B cell (primary cell): ENCODE measurements around the gene NCBP2L. TPM values are rescaled to one million over a fixed set of nuclear protein-coding genes. Genes with fewer than 3 reads are reported as not detected.

Experiments
- ATAC-seq: fragments of 200-7000 bp; cut with Tn5 transposase; one replicate; pipeline ENCODE4 v1.10.0; 2021; ENCODE audit warnings: low read depth, mild to moderate bottlenecking, moderate number of reproducible peaks, moderate library complexity
- CTCF ChIA-PET: fragments of 350-600 bp; sonication (Branson Sonifier 250); formaldehyde crosslinking; loops from one replicate; lab custom pipeline; 2021; ENCODE audit warnings: antibody characterized with exemption, inconsistent platforms; lab: Charles Lee
- POLR2A ChIA-PET: fragments of 350-600 bp; sonication (Branson Sonifier 250); formaldehyde crosslinking; loops from one replicate; lab custom pipeline; 2021; ENCODE audit warnings: antibody characterized with exemption; lab: Charles Lee
- DNase-seq: peaks from one replicate; pipeline ENCODE4 v3.0.0; 2013
- H2AFZ ChIP-seq: 2 replicates; pipeline ENCODE4 v1.6.1; 2012; ENCODE audit warnings: mild to moderate bottlenecking, low read depth, low read length; ENCODE audit not compliant: insufficient read depth, poor library complexity, severe bottlenecking
- H3K27ac ChIP-seq, 2 donors: 1 replicate in 1 of 2; 2 replicates in 1 of 2; pipeline ENCODE4 v1.5.1; 2012 to 2013; ENCODE audit warnings: low read length in 2 of 2, mild to moderate bottlenecking in 2 of 2, moderate library complexity in 1 of 2
- H3K27me3 ChIP-seq, 4 experiments: fragments of 200-600 bp in 1 of 4; sonication (generic) in 1 of 4; replicated peaks in 1 of 4; 1 replicate in 2 of 4; 2 replicates in 2 of 4; pipeline versions ENCODE4 v1.6.1 to v1.7.0; 2013 to 2016; ENCODE audit warnings: low read length in 3 of 4, mild to moderate bottlenecking in 2 of 4, mixed read lengths in 1 of 4, moderate library complexity in 1 of 4; ENCODE audit not compliant: insufficient read depth in 4 of 4, control insufficient read depth in 3 of 4; ENCODE audit errors: control extremely low read depth in 1 of 4
- H3K36me3 ChIP-seq, 2 experiments: replicated peaks in 1 of 2; 1 replicate in 1 of 2; 2 replicates in 1 of 2; pipeline versions ENCODE4 v1.6.1 to v1.7.1; 2013; ENCODE audit warnings: low read length in 1 of 2; ENCODE audit not compliant: insufficient read depth in 2 of 2, control insufficient read depth in 1 of 2; ENCODE audit errors: control extremely low read depth in 1 of 2, extremely low read depth in 1 of 2
- H3K4me1 ChIP-seq, 2 donors: fragments of 200-600 bp in 1 of 2; sonication (generic) in 1 of 2; 1 replicate in 1 of 2; 2 replicates in 1 of 2; pipeline versions ENCODE4 v1.5.1 to v1.6.1; 2013 to 2017; ENCODE audit warnings: low read length in 2 of 2; ENCODE audit not compliant: control insufficient read depth in 2 of 2, insufficient read depth in 2 of 2
- H3K4me2 ChIP-seq: replicated peaks from 2 replicates; pipeline ENCODE3; 2012; ENCODE audit warnings: mild to moderate bottlenecking, low read depth, low read length; ENCODE audit not compliant: poor library complexity, severe bottlenecking
- H3K4me3 ChIP-seq, 5 experiments: fragments of 200-600 bp in 1 of 5; sonication (generic) in 1 of 5; 1 replicate in 3 of 5; 2 replicates in 2 of 5; pipeline versions ENCODE4 v1.5.1 to v1.7.0; 2011 to 2016; ENCODE audit warnings: low read length in 4 of 5, mild to moderate bottlenecking in 4 of 5, low read depth in 2 of 5, control low read depth in 1 of 5, moderate library complexity in 1 of 5; ENCODE audit not compliant: insufficient read depth in 1 of 5; ENCODE audit errors: control extremely low read depth in 1 of 5, extremely low read depth in 1 of 5
- H3K79me2 ChIP-seq: fragments of 200-600 bp; sonication (generic); one replicate; pipeline ENCODE4 v1.6.0; 2016; ENCODE audit warnings: low read length; ENCODE audit not compliant: control insufficient read depth, insufficient read depth
- H3K9ac ChIP-seq: fragments of 200-600 bp; sonication (generic); 2 replicates; pipeline ENCODE4 v1.6.1; 2017; ENCODE audit warnings: mild to moderate bottlenecking, low read length, moderate library complexity
- H3K9me3 ChIP-seq, 3 donors: one replicate each; pipeline versions ENCODE4 v1.6.1 to v1.7.1; 2013; ENCODE audit warnings: low read length in 2 of 3; ENCODE audit not compliant: control insufficient read depth in 2 of 3, insufficient read depth in 1 of 3; ENCODE audit errors: control extremely low read depth in 1 of 3
- H4K20me1 ChIP-seq: 2 replicates; pipeline ENCODE4 v1.6.0; 2012; ENCODE audit warnings: mild to moderate bottlenecking, low read length; ENCODE audit not compliant: insufficient read depth, control insufficient read depth, poor library complexity, severe bottlenecking
- H3K27ac Mint-ChIP-seq: one replicate; pipeline ENCODE4 v1.8.0; 2021; ENCODE audit warnings: mixed read lengths
- H3K27me3 Mint-ChIP-seq: one replicate; pipeline ENCODE4 v1.8.0; 2021; ENCODE audit warnings: mixed read lengths
- H3K4me1 Mint-ChIP-seq: one replicate; pipeline ENCODE4 v1.8.0; 2021; ENCODE audit warnings: mixed read lengths
- H3K4me3 Mint-ChIP-seq: one replicate; pipeline ENCODE4 v1.8.0; 2021; ENCODE audit warnings: mixed read lengths
- H3K9me3 Mint-ChIP-seq: one replicate; pipeline ENCODE4 v1.8.0; 2022; ENCODE audit warnings: mixed read lengths; ENCODE audit not compliant: insufficient read depth
- EZH2 ChIP-seq: IDR thresholded peaks from 2 replicates; pipeline ENCODE4 v1.6.1; 2012; ENCODE audit warnings: borderline replicate concordance, low read depth, mild to moderate bottlenecking, moderate library complexity, low read length; ENCODE audit not compliant: insufficient read depth, poor library complexity, severe bottlenecking
- WGBS: methylation state at CpG from one replicate; pipeline ENCODE4 v1.1.5; 2013; ENCODE audit warnings: missing lambda C conversion rate; ENCODE audit not compliant: insufficient coverage; 5-methylcytosine and 5-hydroxymethylcytosine counted together
- intact Hi-C: fragments of 100-400 bp; cut with micrococcal nuclease; formaldehyde crosslinking; loops from one replicate; pipeline ENCODE4 v1.10.0; 2022
- polyA plus RNA-seq: library from polyadenylated mRNA; depleted of rRNA; stranded (reverse); fragments of >200 nt; gene quantifications from 2 replicates; pipeline ENCODE4 v1.2.3, GENCODE V29; 2012
- total RNA-seq, 2 donors: library from RNA; stranded (reverse); fragments of 120-200 nt in 1 of 2; gene quantifications; 1 replicate in 1 of 2; 2 replicates in 1 of 2; pipeline versions ENCODE4 v1.2.3 to v1.2.4, GENCODE V29; 2013 to 2022
- TF ChIP-seq, protein P1 (sequence below): fragments of 200-600 bp; IDR thresholded peaks from one replicate; pipeline ENCODE4 v1.8.0; 2022; ENCODE audit warnings: antibody characterized with exemption, mild to moderate bottlenecking

Gene NCBP2L
- total and polyA plus RNA-seq, 2 donors (not counting 1 experiment from before 2014, with no cell fraction given): not detected

GRCh38 chrX:107744868-107745267, 32.7 kb upstream of the NCBP2L start:
- no peak overlapping the region for H3K9ac ChIP-seq
- H3K27me3 Mint-ChIP-seq: no peaks in the 10 kb centered on the region
- H4K20me1 ChIP-seq: no peaks in the 10 kb centered on the region
- DNase-seq (no peak), ATAC-seq (no peak)
- WGBS: no CpG with 5 or more reads among the region's 2 CpGs
- ChIA-PET POLR2A (no interaction called here), CTCF (interaction anchor here (0.7 to 1.7 kb wide), 3 partner anchors 8 to 90 kb away, joined by 3 to 4 read pairs (median 3); no protein-coding TSS in a partner anchor)
- TF ChIP-seq, protein P1, sequence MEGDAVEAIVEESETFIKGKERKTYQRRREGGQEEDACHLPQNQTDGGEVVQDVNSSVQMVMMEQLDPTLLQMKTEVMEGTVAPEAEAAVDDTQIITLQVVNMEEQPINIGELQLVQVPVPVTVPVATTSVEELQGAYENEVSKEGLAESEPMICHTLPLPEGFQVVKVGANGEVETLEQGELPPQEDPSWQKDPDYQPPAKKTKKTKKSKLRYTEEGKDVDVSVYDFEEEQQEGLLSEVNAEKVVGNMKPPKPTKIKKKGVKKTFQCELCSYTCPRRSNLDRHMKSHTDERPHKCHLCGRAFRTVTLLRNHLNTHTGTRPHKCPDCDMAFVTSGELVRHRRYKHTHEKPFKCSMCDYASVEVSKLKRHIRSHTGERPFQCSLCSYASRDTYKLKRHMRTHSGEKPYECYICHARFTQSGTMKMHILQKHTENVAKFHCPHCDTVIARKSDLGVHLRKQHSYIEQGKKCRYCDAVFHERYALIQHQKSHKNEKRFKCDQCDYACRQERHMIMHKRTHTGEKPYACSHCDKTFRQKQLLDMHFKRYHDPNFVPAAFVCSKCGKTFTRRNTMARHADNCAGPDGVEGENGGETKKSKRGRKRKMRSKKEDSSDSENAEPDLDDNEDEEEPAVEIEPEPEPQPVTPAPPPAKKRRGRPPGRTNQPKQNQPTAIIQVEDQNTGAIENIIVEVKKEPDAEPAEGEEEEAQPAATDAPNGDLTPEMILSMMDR: no peak
- H3K9me3 Mint-ChIP-seq: no peaks in the 10 kb centered on the region
- no peak overlapping the region for H2AFZ ChIP-seq
- H3K36me3 ChIP-seq: no peaks in the 10 kb centered on the region
- H3K27me3 ChIP-seq: no peaks in the 10 kb centered on the region
- H3K27ac Mint-ChIP-seq: no peak overlapping the region
- H3K4me3 ChIP-seq: no peak overlapping the region
- no peaks in the 10 kb centered on the region for H3K79me2 ChIP-seq
- H3K4me1 ChIP-seq: peaks cover 14 to 19% of the 10 kb centered on the region in 2 donors
- H3K9me3 ChIP-seq: no peaks in the 10 kb centered on the region
- intact Hi-C loops: no loop called here
- no peak overlapping the region for H3K4me2 ChIP-seq
- peaks cover 15% of the 10 kb centered on the region for H3K4me1 Mint-ChIP-seq
- no peak overlapping the region for H3K4me3 Mint-ChIP-seq
- H3K27ac ChIP-seq: no peak overlapping the region

DNA sequence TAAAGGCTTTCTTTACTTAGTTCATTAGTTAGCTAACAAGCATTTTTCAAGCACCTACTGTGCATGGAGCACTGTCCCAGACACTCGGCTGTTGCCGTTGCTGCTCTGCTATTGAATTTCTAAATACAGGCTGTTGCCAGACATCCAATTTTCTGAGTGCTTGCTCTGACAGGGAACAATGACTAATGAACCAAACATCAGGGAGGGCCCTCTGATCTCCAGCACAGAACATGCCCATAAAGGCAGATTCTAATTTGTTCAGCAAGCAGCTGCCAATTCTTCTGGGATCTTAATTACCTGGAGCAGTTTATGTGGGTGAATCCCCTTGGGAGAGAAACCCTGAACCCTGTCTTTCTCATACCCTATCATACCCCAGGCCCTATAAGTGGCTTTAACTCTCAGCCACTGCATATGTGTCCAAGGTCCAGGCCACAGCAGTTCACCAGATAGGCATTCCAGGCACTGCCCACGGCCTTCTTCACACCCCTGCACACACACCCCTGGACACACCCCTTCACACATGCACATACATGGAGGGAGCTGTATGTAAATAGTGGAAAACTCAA, 29.9 kb upstream of the NCBP2L start:
- CTCF ChIA-PET: interaction anchor here (0.8 kb wide), 1 partner anchor 75 kb away, joined by 3 read pairs; no protein-coding TSS in a partner anchor
- intact Hi-C loops: no loop called here
- H3K27ac Mint-ChIP-seq: no peak overlapping the region

More for the DNA sequence above, 29.9 kb upstream of the NCBP2L start:
- Histone ChIP-seq H3K79me2 (no peaks in the 10 kb centered on the region), H3K36me3 (no peaks in the 10 kb centered on the region), H3K27me3 (no peaks in the 10 kb centered on the region), H3K4me3 (no peak overlapping the region), H2AFZ (no peak overlapping the region), H4K20me1 (no peaks in the 10 kb centered on the region), H3K4me1 (peaks cover under 1% of the 10 kb centered on the region in 2 donors), H3K9ac (no peak overlapping the region), H3K9me3 (no peaks in the 10 kb centered on the region), H3K27ac (no peak overlapping the region), H3K4me2 (no peak overlapping the region)
- 100% methylated on average over 2 of the region's 3 CpGs for WGBS
- DNase-seq: no peak
- POLR2A ChIA-PET: no interaction called here
- TF ChIP-seq, protein P1: no peak
- TF ChIP-seq EZH2: no peak
- Mint-ChIP-seq H3K4me3 (no peak overlapping the region), H3K4me1 (no peaks in the 10 kb centered on the region), H3K9me3 (no peaks in the 10 kb centered on the region), H3K27me3 (no peaks in the 10 kb centered on the region)
- ATAC-seq: no peak
